ENCODE results near the gene PDE3A. TPM values are rescaled to one million over a fixed set of nuclear protein-coding genes. Genes with fewer than 3 reads are reported as not detected.

The PDE3A gene
- polyA plus RNA-seq, 1 of the 3 experiments (the other 2 are of a cell fraction) = 0.67 TPM

DNA sequence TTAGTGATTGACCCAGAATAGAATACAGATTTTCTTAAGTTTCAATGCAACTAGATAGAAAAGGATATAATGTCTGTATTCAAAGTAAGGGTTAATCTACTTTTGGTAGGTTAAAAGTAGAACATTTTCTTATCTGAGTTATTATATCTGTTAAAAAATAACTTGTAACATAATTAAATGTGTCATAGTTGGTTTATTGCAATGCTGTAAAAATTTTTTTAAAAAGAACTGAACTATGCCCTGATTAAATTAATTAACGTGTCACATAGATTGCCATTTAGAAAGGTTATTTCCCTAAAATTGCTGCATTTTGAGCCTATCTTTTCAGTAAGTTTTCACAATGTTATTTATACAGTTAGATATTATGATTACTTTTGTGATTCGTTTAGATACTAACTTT, 89.2 kb downstream of the PDE3A start:
- H3K4me3 ChIP-seq (ENCODE audit: low read depth in 2 of 2, low read length in 1 of 2) = no peak overlapping the region
- POLR2A ChIA-PET = interaction anchor here (0.7 kb wide), 1 partner anchor 967 kb away, joined by 3 read pairs; no protein-coding TSS in a partner anchor

DNA sequence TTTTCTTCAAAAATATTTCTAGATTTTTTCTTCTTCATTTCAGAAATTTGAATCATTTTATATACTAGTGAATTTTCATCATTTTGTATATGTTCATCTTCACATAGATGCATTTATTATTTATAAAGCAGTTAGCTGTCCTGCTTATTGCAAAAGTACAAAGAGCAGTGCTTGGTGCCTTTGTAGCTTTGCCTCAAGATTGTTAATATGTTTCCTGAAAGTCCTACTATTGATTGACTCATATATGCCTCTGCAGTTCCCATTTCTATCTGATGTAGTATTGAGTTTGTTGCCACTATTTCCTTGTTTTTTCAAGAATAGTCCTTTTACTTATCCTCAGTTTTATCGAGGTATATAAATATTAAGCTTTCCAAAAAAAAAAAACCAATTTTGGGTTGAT, 89.7 kb downstream of the PDE3A start:
- ChIA-PET POLR2A (interaction anchor here (0.7 kb wide), 1 partner anchor 968 kb away, joined by 3 read pairs; no protein-coding TSS in a partner anchor), CTCF (interaction anchor here (1.0 to 1.9 kb wide), 2 partner anchors 15 to 37 kb away, joined by 3 to 4 read pairs; no protein-coding TSS in a partner anchor)
- H4K20me1 ChIP-seq (ENCODE audit: insufficient read depth) = no peaks in the 10 kb centered on the region
- H3K4me1 ChIP-seq (ENCODE audit: control insufficient read depth in 1 of 2, insufficient read depth in 2 of 2, low read depth in 1 of 2, low read length in 1 of 2) = peaks cover 0 to 12% of the 10 kb centered on the region in 2 experiments; a peak in 2 of 4 replicates
- no peak overlapping the region for H3K9ac ChIP-seq
- 93% methylated on average over 1 of the region's 1 CpG for WGBS (ENCODE audit: low lambda C conversion rate)
- H3K9me2 ChIP-seq = no peaks in the 10 kb centered on the region
- no peak for TF ChIP-seq POLR2AphosphoS5 (IDR thresholded peaks at IDR 0.05; ENCODE audit: low read depth, low read length)
- TF ChIP-seq, protein P1, sequence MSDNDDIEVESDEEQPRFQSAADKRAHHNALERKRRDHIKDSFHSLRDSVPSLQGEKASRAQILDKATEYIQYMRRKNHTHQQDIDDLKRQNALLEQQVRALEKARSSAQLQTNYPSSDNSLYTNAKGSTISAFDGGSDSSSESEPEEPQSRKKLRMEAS (IDR thresholded peaks at IDR 0.05; ENCODE audit: low read depth) = no peak
- no peak for TF ChIP-seq TEAD4 (IDR thresholded peaks at IDR 0.05; ENCODE audit: borderline replicate concordance, insufficient read depth)
- TF ChIP-seq ELF1 (IDR thresholded peaks at IDR 0.05) = no peak
- TF ChIP-seq, protein P2, sequence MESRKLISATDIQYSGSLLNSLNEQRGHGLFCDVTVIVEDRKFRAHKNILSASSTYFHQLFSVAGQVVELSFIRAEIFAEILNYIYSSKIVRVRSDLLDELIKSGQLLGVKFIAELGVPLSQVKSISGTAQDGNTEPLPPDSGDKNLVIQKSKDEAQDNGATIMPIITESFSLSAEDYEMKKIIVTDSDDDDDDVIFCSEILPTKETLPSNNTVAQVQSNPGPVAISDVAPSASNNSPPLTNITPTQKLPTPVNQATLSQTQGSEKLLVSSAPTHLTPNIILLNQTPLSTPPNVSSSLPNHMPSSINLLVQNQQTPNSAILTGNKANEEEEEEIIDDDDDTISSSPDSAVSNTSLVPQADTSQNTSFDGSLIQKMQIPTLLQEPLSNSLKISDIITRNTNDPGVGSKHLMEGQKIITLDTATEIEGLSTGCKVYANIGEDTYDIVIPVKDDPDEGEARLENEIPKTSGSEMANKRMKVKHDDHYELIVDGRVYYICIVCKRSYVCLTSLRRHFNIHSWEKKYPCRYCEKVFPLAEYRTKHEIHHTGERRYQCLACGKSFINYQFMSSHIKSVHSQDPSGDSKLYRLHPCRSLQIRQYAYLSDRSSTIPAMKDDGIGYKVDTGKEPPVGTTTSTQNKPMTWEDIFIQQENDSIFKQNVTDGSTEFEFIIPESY (IDR thresholded peaks at IDR 0.05; ENCODE audit: borderline replicate concordance, low read depth) = no peak
- TF ChIP-seq, protein P3, sequence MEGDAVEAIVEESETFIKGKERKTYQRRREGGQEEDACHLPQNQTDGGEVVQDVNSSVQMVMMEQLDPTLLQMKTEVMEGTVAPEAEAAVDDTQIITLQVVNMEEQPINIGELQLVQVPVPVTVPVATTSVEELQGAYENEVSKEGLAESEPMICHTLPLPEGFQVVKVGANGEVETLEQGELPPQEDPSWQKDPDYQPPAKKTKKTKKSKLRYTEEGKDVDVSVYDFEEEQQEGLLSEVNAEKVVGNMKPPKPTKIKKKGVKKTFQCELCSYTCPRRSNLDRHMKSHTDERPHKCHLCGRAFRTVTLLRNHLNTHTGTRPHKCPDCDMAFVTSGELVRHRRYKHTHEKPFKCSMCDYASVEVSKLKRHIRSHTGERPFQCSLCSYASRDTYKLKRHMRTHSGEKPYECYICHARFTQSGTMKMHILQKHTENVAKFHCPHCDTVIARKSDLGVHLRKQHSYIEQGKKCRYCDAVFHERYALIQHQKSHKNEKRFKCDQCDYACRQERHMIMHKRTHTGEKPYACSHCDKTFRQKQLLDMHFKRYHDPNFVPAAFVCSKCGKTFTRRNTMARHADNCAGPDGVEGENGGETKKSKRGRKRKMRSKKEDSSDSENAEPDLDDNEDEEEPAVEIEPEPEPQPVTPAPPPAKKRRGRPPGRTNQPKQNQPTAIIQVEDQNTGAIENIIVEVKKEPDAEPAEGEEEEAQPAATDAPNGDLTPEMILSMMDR (IDR thresholded peaks at IDR 0.05) = no peak
- TF ChIP-seq, protein P4, sequence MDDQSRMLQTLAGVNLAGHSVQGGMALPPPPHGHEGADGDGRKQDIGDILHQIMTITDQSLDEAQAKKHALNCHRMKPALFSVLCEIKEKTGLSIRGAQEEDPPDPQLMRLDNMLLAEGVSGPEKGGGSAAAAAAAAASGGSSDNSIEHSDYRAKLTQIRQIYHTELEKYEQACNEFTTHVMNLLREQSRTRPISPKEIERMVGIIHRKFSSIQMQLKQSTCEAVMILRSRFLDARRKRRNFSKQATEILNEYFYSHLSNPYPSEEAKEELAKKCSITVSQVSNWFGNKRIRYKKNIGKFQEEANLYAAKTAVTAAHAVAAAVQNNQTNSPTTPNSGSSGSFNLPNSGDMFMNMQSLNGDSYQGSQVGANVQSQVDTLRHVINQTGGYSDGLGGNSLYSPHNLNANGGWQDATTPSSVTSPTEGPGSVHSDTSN (IDR thresholded peaks at IDR 0.05) = no peak
- TF ChIP-seq FOSL2 (IDR thresholded peaks at IDR 0.05; ENCODE audit: borderline replicate concordance, low read depth) = no peak
- no peak overlapping the region for H3K4me3 ChIP-seq (ENCODE audit: low read depth in 2 of 2, low read length in 1 of 2)
- no peak overlapping the region for H3K27ac ChIP-seq (ENCODE audit: low read depth in 2 of 2, low read length in 1 of 2)
- no peaks in the 10 kb centered on the region for H3K9me3 ChIP-seq
- H2AFZ ChIP-seq (ENCODE audit: low read depth) = no peak overlapping the region
- H3F3A ChIP-seq (replicated peaks; ENCODE audit: insufficient read depth) = peaks cover 5% of the 10 kb centered on the region
- H3K27me3 ChIP-seq (ENCODE audit: insufficient read depth) = no peaks in the 10 kb centered on the region
- no peaks in the 10 kb centered on the region for H3K36me3 ChIP-seq (replicated peaks in 1 of 2; ENCODE audit: control insufficient read depth in 1 of 2, insufficient read depth in 2 of 2, low read length in 1 of 2)
- H3K4me2 ChIP-seq = no peak overlapping the region
- no peak for DNase-seq
- H3K79me2 ChIP-seq (ENCODE audit: insufficient read depth) = peaks cover 31% of the 10 kb centered on the region

More for the DNA sequence above, 89.2 kb downstream of the PDE3A start:
- no peaks in the 10 kb centered on the region for H3K9me3 ChIP-seq
- no peak for DNase-seq
- no peaks in the 10 kb centered on the region for H3K27me3 ChIP-seq (ENCODE audit: insufficient read depth)
- no peaks in the 10 kb centered on the region for H3K9me2 ChIP-seq
- H3K9ac ChIP-seq = no peak overlapping the region
- TF ChIP-seq RFX5 (IDR thresholded peaks at IDR 0.05; ENCODE audit: low read length) = no peak
- TF ChIP-seq MEF2A (IDR thresholded peaks at IDR 0.05; ENCODE audit: borderline replicate concordance, low read depth) = no peak
- TF ChIP-seq EZH2phosphoT487 (IDR thresholded peaks at IDR 0.05; ENCODE audit: borderline replicate concordance, low read depth) = no peak
- TF ChIP-seq YY1 (IDR thresholded peaks at IDR 0.05; ENCODE audit: low read depth) = no peak
- TF ChIP-seq, protein P4 (IDR thresholded peaks at IDR 0.05) = no peak
- no peak for TF ChIP-seq JUND (IDR thresholded peaks at IDR 0.05)
- no peak for TF ChIP-seq MXI1 (IDR thresholded peaks at IDR 0.05; ENCODE audit: low read depth, low read length)
- TF ChIP-seq, protein P5, sequence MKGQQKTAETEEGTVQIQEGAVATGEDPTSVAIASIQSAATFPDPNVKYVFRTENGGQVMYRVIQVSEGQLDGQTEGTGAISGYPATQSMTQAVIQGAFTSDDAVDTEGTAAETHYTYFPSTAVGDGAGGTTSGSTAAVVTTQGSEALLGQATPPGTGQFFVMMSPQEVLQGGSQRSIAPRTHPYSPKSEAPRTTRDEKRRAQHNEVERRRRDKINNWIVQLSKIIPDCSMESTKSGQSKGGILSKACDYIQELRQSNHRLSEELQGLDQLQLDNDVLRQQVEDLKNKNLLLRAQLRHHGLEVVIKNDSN (IDR thresholded peaks at IDR 0.05; ENCODE audit: borderline replicate concordance, low read depth) = no peak
- TF ChIP-seq, protein P6, sequence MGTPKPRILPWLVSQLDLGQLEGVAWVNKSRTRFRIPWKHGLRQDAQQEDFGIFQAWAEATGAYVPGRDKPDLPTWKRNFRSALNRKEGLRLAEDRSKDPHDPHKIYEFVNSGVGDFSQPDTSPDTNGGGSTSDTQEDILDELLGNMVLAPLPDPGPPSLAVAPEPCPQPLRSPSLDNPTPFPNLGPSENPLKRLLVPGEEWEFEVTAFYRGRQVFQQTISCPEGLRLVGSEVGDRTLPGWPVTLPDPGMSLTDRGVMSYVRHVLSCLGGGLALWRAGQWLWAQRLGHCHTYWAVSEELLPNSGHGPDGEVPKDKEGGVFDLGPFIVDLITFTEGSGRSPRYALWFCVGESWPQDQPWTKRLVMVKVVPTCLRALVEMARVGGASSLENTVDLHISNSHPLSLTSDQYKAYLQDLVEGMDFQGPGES (IDR thresholded peaks at IDR 0.05; ENCODE audit: low read depth, low read length) = no peak
- TF ChIP-seq TEAD4 (IDR thresholded peaks at IDR 0.05; ENCODE audit: borderline replicate concordance, insufficient read depth) = no peak
- no peak for TF ChIP-seq SMC3 (IDR thresholded peaks at IDR 0.05; ENCODE audit: low read depth, low read length)
- TF ChIP-seq TAF1 (IDR thresholded peaks at IDR 0.05; ENCODE audit: borderline replicate concordance, low read depth, low read length) = no peak
- no peak for TF ChIP-seq RAD21 (IDR thresholded peaks at IDR 0.05; ENCODE audit: low read length)
- no peak for TF ChIP-seq RXRA (IDR thresholded peaks at IDR 0.05; ENCODE audit: borderline replicate concordance, low read depth)
- TF ChIP-seq ELF1 (IDR thresholded peaks at IDR 0.05) = no peak
- no peak for TF ChIP-seq NRF1 (IDR thresholded peaks at IDR 0.05; ENCODE audit: low read depth, low read length)
- TF ChIP-seq NFIC (IDR thresholded peaks at IDR 0.05; ENCODE audit: borderline replicate concordance) = no peak
- TF ChIP-seq CHD2 (IDR thresholded peaks at IDR 0.05; ENCODE audit: low read length, partially characterized antibody) = no peak
- no peak for TF ChIP-seq EP300 (IDR thresholded peaks at IDR 0.05; ENCODE audit: borderline replicate concordance in 1 of 2, low read depth in 1 of 2, low read length in 1 of 2)
- H3K27ac ChIP-seq (ENCODE audit: low read depth in 2 of 2, low read length in 1 of 2) = no peak overlapping the region
- WGBS (ENCODE audit: low lambda C conversion rate) = 86% methylated on average over 2 of the region's 2 CpGs
- H3K79me2 ChIP-seq (ENCODE audit: insufficient read depth) = peaks cover 31% of the 10 kb centered on the region
- no peaks in the 10 kb centered on the region for H3K36me3 ChIP-seq (replicated peaks in 1 of 2; ENCODE audit: control insufficient read depth in 1 of 2, insufficient read depth in 2 of 2, low read length in 1 of 2)
- H3K4me1 ChIP-seq (ENCODE audit: control insufficient read depth in 1 of 2, insufficient read depth in 2 of 2, low read depth in 1 of 2, low read length in 1 of 2) = peaks cover 0 to 12% of the 10 kb centered on the region in 2 experiments; a peak in 2 of 4 replicates
- no peaks in the 10 kb centered on the region for H4K20me1 ChIP-seq (ENCODE audit: insufficient read depth)
- CTCF ChIA-PET = interaction anchor here (1.9 kb wide), 1 partner anchor 15 kb away, joined by 4 read pairs; no protein-coding TSS in a partner anchor
- no peak overlapping the region for H3K4me2 ChIP-seq
- H3F3A ChIP-seq (replicated peaks; ENCODE audit: insufficient read depth) = peaks cover 5% of the 10 kb centered on the region
- H2AFZ ChIP-seq (ENCODE audit: low read depth) = no peak overlapping the region

Measured in SK-N-SH (cell line).